H1 (cell line): ENCODE data around the gene KRTCAP2. TPM values are rescaled to one million over a fixed set of nuclear protein-coding genes. Genes with fewer than 3 reads are reported as not detected.

ENCODE experiments used
- CBX5 ChIP-seq: fragments of 300-800, 300-1000 bp; sonication (generic); IDR thresholded peaks from 2 replicates; pipeline ENCODE4 v1.7.1; 2016; ENCODE audit warnings: antibody characterized with exemption, low read length, low read depth
- CHD2 ChIP-seq: IDR thresholded peaks from 2 replicates; pipeline ENCODE4 v1.6.1; 2012; ENCODE audit warnings: low read length, improper control_type of control experiment
- CHD7 ChIP-seq: fragments of 300-600 bp; sonication (generic); IDR thresholded peaks from 2 replicates; pipeline ENCODE4 v1.7.1; 2012; ENCODE audit warnings: low read length, moderate library complexity, mild to moderate bottlenecking, inconsistent platforms; ENCODE audit not compliant: insufficient replicate concordance
- CTBP2 ChIP-seq: IDR thresholded peaks from 2 replicates; pipeline ENCODE4 v1.7.0; 2011; ENCODE audit warnings: borderline replicate concordance, mild to moderate bottlenecking, moderate library complexity, mixed read lengths, low read length; ENCODE audit not compliant: insufficient read depth, insufficient read length
- E2F6 ChIP-seq: IDR thresholded peaks from 2 replicates; pipeline ENCODE4 v1.6.1; 2012; ENCODE audit warnings: inconsistent platforms
- PHF8 ChIP-seq: fragments of 200-600 bp; sonication (generic); conservative IDR thresholded peaks from 2 replicates; pipeline ENCODE4 v1.7.1; 2012; ENCODE audit warnings: low read depth, mild to moderate bottlenecking, inconsistent platforms, low read length, moderate library complexity
- TBP ChIP-seq: IDR thresholded peaks from 2 replicates; pipeline ENCODE4 v1.6.1; 2011; ENCODE audit warnings: low read depth, low read length, improper control_type of control experiment
- polyA plus RNA-seq, 7 experiments: library from polyadenylated mRNA; depleted of rRNA in 3 of 7; stranded (reverse) in 5 of 7; unstranded in 2 of 7; fragments of >200 nt in 5 of 7; fragments of 200-250 nt in 2 of 7; gene quantifications; 1 replicate in 5 of 7; 2 replicates in 1 of 7; 4 replicates in 1 of 7; pipeline versions ENCODE4 v1.2.1 to v1.2.3, GENCODE V29; 2011 to 2013; ENCODE audit warnings: missing spikeins in 2 of 7, mixed read lengths in 2 of 7
- total RNA-seq: library from RNA; stranded (reverse); fragmentation: NEBNext Ultra II Directional; extraction: Animal tissue kit (Norgen Biotek cat#: 25700); gene quantifications from 2 replicates; pipeline ENCODE4 v1.2.1, GENCODE V29; 2021
- TF ChIP-seq, protein P1 (sequence below): IDR thresholded peaks from 2 replicates; pipeline ENCODE4 v1.6.1; 2011; ENCODE audit warnings: low read length, improper control_type of control experiment

Gene KRTCAP2
- total and polyA plus RNA-seq, 2 of the 8 experiments (the other 6 are each of a cell fraction or from before 2014, with no cell fraction given) = 146 to 317 TPM

- TF ChIP-seq, protein P1, sequence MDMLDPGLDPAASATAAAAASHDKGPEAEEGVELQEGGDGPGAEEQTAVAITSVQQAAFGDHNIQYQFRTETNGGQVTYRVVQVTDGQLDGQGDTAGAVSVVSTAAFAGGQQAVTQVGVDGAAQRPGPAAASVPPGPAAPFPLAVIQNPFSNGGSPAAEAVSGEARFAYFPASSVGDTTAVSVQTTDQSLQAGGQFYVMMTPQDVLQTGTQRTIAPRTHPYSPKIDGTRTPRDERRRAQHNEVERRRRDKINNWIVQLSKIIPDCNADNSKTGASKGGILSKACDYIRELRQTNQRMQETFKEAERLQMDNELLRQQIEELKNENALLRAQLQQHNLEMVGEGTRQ = peak; percentile 10; the same call in 1 of the 2 replicates
- TF ChIP-seq TBP (peak; percentile 58; the same call in 1 of the 2 replicates), CTBP2 (no peak), PHF8 (peak; percentile 80), CBX5 (no peak), E2F6 (no peak; the same call in 1 of the 2 replicates), CHD7 (no peak), CHD2 (peak; percentile 47; the same call in 1 of the 2 replicates)
Observed at GRCh38 chr1:155172732-155173477, at the start of gene KRTCAP2 (continued).
